Nasal cavity respiratory epithelium epithelial cell of viscerocranial mucosa (primary cell): ENCODE results near the gene ACTR5. TPM values are rescaled to one million over a fixed set of nuclear protein-coding genes. Genes with fewer than 3 reads are reported as not detected.

ENCODE experiments used
- total RNA-seq: library from RNA; depleted of rRNA; stranded (reverse); fragments of >200 nt; gene quantifications from 2 replicates; pipeline ENCODE4 v1.2.3, GENCODE V29; 2014

Gene ACTR5
- 10.3 and 14.0 TPM in 2 replicates for total RNA-seq

GRCh38 chr20:38748097-38748860, at the start of gene ACTR5:
Gene ACTR5, plus strand, starts transcription at chr20:38748460. Its CDS starts 19 bp downstream, at chr20:38748479.

GRCh38 chr20:38723848-38724625, 24.2 kb upstream of the ACTR5 start, which contains the start of gene SLC32A1:
Gene SLC32A1, plus strand, starts transcription at chr20:38724486. Its CDS starts 239 bp downstream, at chr20:38724725.

GRCh38 chr20:38805502-38805957, 57.3 kb downstream of the ACTR5 start, which contains the start of gene PPP1R16B:
Gene PPP1R16B, plus strand, starts transcription at chr20:38805697. Its CDS starts 30,229 bp downstream, at chr20:38835926.

Other genes starting within 250 kb of the ACTR5 start
- gene ADIG, start 167.3 kb upstream of the ACTR5 start, total RNA-seq, result not detected in 2 replicates
- gene ARHGAP40, start 146.7 kb upstream of the ACTR5 start, total RNA-seq, result 0.68 and 4.3 TPM in 2 replicates
- gene SLC32A1, start 24.0 kb upstream of the ACTR5 start, total RNA-seq, result not detected in 2 replicates
- gene PPP1R16B, start 57.2 kb downstream of the ACTR5 start, total RNA-seq, result under 0.01 and 0.21 TPM in 2 replicates
- 0.78 and 1.7 TPM in 2 replicates for gene FAM83D, start 178.0 kb downstream of the ACTR5 start, total RNA-seq
- gene DHX35, start 213.9 kb downstream of the ACTR5 start, total RNA-seq, result 9.9 and 11.1 TPM in 2 replicates